Loucy (cell line): Measurements from ENCODE around the gene COL25A1.

Source experiments
- CTCF ChIP-seq: fragments of 200-600 bp; sonication (generic); conservative IDR thresholded peaks from 2 replicates; pipeline ENCODE4 v1.5.1; 2014; ENCODE audit warnings: mild to moderate bottlenecking, antibody characterized with exemption, low read length
- EZH2phosphoT487 ChIP-seq: fragments of 200-600 bp; IDR thresholded peaks from 2 replicates; pipeline ENCODE4 v1.6.1; 2018; ENCODE audit warnings: antibody characterized with exemption, mild to moderate bottlenecking, moderate library complexity, borderline replicate concordance

GRCh38 chr4:109251396-109251795 is 51.1 kb downstream of the COL25A1 start:
- TF ChIP-seq CTCF, result no peak
- TF ChIP-seq EZH2phosphoT487, result no peak
